GM12801 (cell line): ENCODE results near the gene KRT77.

Experiments used
- TF ChIP-seq, protein P1 (sequence below): IDR thresholded peaks from one replicate; pipeline ENCODE4 v1.5.1; 2011; ENCODE audit warnings: control low read depth; ENCODE audit not compliant: insufficient read length; ENCODE audit errors: extremely low read depth

KRT77 gene

GRCh38 chr12:52644078-52644415 is 59.3 kb downstream of the KRT77 start:
- TF ChIP-seq, protein P1, sequence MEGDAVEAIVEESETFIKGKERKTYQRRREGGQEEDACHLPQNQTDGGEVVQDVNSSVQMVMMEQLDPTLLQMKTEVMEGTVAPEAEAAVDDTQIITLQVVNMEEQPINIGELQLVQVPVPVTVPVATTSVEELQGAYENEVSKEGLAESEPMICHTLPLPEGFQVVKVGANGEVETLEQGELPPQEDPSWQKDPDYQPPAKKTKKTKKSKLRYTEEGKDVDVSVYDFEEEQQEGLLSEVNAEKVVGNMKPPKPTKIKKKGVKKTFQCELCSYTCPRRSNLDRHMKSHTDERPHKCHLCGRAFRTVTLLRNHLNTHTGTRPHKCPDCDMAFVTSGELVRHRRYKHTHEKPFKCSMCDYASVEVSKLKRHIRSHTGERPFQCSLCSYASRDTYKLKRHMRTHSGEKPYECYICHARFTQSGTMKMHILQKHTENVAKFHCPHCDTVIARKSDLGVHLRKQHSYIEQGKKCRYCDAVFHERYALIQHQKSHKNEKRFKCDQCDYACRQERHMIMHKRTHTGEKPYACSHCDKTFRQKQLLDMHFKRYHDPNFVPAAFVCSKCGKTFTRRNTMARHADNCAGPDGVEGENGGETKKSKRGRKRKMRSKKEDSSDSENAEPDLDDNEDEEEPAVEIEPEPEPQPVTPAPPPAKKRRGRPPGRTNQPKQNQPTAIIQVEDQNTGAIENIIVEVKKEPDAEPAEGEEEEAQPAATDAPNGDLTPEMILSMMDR, result no peak

DNA sequence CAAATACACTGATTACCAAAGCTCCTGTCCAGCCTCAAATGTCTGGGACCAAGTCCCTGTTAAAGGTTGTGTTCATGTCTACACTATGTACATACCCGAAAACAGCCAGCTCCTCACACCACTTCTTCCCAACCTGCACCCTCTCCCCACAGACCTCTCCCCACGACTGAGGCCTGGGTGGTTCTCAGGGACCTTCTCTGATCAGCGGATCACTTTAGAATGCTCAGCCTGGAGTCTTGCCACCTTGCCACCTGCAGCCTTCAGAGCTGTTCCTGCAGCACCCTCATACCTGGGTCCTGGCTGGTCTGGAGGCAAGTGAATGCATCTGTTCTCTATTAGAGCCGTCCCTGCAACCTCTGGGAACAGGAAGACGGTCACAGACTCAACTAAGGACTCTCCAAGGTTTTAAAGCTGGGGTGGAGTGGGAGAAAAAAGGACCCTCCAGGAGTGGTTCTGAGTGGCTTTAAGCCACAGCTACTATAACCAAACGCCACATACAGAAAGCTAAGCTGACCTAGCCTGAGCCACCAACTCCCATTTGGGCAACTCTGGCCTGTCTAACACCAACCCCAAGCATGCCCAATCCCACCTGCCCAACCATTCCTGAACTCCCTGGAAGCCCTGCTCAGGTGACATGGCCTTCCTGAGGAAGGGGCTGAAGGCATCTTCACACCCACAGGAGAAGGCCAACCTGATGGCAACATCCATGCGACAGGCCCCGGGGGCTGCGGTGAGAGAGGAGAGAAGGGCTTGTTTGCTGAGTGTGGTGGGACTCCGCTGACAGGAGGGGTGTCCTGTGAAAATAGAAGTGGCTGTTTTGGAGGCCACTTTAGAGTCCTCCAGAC is 59.9 kb downstream of the KRT77 start:
- TF ChIP-seq, protein P1, result no peak

DNA sequence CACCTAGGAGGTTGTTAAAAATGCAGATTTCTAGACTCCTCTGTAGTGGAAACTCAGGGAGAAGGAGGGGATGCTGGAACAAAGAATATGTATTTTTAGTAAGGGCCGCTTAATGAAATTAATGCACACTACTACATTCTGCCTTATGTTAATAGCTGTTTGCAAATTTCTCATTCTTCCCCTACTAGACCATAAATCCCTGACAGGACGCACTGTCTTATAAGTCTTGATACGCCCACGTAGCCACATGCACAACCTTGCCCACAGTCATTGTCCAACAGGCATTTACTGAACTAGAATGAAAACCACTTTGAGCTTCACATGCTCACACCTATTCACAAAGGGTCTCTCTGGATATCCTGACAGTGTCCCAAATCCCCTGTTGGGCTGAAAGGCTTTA is 61.9 kb downstream of the KRT77 start:
- TF ChIP-seq, protein P1, result no peak
